ENCODE results near the gene EXTL1.
"Not testable (repeated sequence)": the region's sequence is repeated elsewhere in the genome, so short reads cannot be mapped to it uniquely, and the experiment has no call there.

EXTL1 gene

GRCh38 chr1:26021647-26022403 lies at the start of gene EXTL1:
TSS of gene EXTL1 (plus strand) at chr1:26021775. CDS start at chr1:26022647, 872 bp downstream.
- no peak for DNase-seq (ENCODE audit: low read depth)

- no peak for DNase-seq (ENCODE audit: low read depth)
Measured at GRCh38 chr1:25971811-25972180, 49.8 kb upstream of the EXTL1 start.

GRCh38 chr1:25973610-25974321 lies 47.8 kb upstream of the EXTL1 start:
- no peak for DNase-seq (ENCODE audit: low read depth)

GRCh38 chr1:25977801-25978200 lies 43.8 kb upstream of the EXTL1 start:
- DNase-seq (ENCODE audit: low read depth), result no peak

- DNase-seq (ENCODE audit: low read depth), result no peak
Measured at GRCh38 chr1:25978403-25978802, 43.2 kb upstream of the EXTL1 start.

GRCh38 chr1:25979210-25979609 lies 42.4 kb upstream of the EXTL1 start:
- no peak for DNase-seq (ENCODE audit: low read depth)

GRCh38 chr1:25985171-25985570 lies 36.4 kb upstream of the EXTL1 start:
- DNase-seq (ENCODE audit: low read depth), result no peak

- DNase-seq (ENCODE audit: low read depth), result no peak
Measured at GRCh38 chr1:25985670-25986069, 35.9 kb upstream of the EXTL1 start.

GRCh38 chr1:25986773-25987172 lies 34.8 kb upstream of the EXTL1 start:
- not testable (repeated sequence) for DNase-seq (ENCODE audit: low read depth)

- DNase-seq (ENCODE audit: low read depth), result no peak
Measured at GRCh38 chr1:25987951-25988350, 33.6 kb upstream of the EXTL1 start.

- DNase-seq (ENCODE audit: low read depth), result no peak
Measured at GRCh38 chr1:25989440-25990234, 31.9 kb upstream of the EXTL1 start.

- no peak for DNase-seq (ENCODE audit: low read depth)
Measured at GRCh38 chr1:25990251-25990650, 31.3 kb upstream of the EXTL1 start.

GRCh38 chr1:25990702-25991395 lies 30.7 kb upstream of the EXTL1 start:
- DNase-seq (ENCODE audit: low read depth), result no peak

GRCh38 chr1:25991937-25992688 lies 29.5 kb upstream of the EXTL1 start:
- DNase-seq (ENCODE audit: low read depth), result no peak

GRCh38 chr1:25992689-25993171 lies 28.8 kb upstream of the EXTL1 start:
- no peak for DNase-seq (ENCODE audit: low read depth)

- no peak for DNase-seq (ENCODE audit: low read depth)
Measured at GRCh38 chr1:25993197-25993951, 28.2 kb upstream of the EXTL1 start.

GRCh38 chr1:25994402-25995150 lies 27.0 kb upstream of the EXTL1 start:
- DNase-seq (ENCODE audit: low read depth), result no peak

GRCh38 chr1:25996966-25997827 lies 24.4 kb upstream of the EXTL1 start:
- no peak for DNase-seq (ENCODE audit: low read depth)

Measured in stimulated activated CD4-positive, alpha-beta T cell treated with anti-CD3 and anti-CD28 coated beads, Interleukin-2, amount 100 ng/mL, for 4 hours (primary cell).